C4-2B (cell line): Measurements from ENCODE around the gene LRRC28.

Source experiments
- H3K27ac ChIP-seq: fragments of 450-650 bp; 2 replicates; pipeline ENCODE4 v1.5.1; 2017
- ZFX ChIP-seq: fragments of 450-650 bp; IDR thresholded peaks from 2 replicates; pipeline ENCODE4 v1.6.1; 2017
- TF ChIP-seq, protein P1 (sequence below): fragments of 450-650 bp; conservative IDR thresholded peaks from 2 replicates; pipeline ENCODE4 v1.5.1; 2017; ENCODE audit warnings: mild to moderate bottlenecking

Gene LRRC28

DNA sequence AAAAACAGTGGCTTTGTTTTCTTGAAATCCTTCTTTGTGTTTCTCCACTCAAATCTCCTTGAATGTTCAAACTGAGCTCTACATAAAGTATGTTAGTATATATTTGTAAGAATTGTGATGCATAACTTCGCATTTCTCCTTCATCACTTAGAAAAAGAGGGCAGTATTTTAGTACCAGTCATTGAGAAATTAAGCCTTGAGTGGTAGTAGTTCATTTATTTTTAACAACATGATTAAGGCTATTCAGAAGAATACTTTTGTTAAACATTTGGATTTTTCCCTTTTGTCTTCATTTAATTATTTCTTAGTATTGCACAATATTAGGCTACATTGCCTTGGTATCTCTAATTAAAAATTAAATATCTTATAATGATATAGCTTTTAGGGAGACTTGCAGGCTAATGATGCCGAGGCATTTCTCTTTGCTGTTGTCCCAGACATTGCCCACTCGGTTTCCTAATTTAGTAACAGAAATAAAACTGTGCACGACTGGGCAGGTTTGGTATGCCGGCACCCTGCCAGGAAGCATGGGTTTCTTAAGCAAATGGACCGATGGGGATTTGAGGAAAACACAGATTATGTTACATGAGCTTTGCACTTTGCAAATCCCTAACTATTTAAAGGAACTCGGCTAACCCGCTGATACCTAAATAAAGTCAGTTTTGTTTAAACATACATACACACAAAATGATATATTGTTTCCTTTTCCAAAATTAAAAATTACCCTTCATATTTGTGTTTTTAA, 54.7 kb downstream of the LRRC28 start:
- TF ChIP-seq, protein P1, sequence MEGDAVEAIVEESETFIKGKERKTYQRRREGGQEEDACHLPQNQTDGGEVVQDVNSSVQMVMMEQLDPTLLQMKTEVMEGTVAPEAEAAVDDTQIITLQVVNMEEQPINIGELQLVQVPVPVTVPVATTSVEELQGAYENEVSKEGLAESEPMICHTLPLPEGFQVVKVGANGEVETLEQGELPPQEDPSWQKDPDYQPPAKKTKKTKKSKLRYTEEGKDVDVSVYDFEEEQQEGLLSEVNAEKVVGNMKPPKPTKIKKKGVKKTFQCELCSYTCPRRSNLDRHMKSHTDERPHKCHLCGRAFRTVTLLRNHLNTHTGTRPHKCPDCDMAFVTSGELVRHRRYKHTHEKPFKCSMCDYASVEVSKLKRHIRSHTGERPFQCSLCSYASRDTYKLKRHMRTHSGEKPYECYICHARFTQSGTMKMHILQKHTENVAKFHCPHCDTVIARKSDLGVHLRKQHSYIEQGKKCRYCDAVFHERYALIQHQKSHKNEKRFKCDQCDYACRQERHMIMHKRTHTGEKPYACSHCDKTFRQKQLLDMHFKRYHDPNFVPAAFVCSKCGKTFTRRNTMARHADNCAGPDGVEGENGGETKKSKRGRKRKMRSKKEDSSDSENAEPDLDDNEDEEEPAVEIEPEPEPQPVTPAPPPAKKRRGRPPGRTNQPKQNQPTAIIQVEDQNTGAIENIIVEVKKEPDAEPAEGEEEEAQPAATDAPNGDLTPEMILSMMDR = no peak
- TF ChIP-seq ZFX = no peak
- no peak overlapping the region for H3K27ac ChIP-seq

DNA sequence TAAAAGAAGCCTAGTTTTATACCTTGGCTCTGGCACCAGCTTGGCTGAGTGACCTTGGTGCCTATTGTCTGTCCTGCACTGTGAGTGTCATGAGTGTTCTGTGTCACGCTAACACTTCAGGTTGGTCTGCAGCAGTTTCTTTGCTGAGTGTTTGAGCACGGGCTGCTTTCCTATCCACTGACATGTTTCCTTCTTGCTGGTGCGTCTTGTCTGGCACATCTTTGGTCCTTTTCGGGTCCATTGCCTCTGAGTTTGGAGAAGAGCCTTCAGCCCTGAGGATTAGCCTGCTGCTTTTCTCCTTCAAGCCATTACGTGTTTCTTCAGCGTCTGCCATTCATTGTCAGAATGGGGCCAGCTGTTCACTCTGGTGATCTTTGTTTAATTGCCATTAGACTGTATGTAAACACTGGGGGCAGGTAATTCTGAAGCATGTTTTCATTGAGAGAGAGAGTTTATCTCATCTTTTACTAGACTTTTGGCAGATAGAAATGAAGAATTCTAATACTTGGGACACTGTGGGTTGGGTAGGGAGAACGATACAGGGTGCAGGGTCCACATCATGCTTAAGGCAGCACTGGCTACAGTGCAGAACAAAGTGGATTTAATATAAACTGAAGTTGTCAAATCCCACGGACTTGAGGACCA, 55.5 kb downstream of the LRRC28 start:
- no peak for TF ChIP-seq ZFX
- TF ChIP-seq, protein P1 = no peak
- H3K27ac ChIP-seq = no peak overlapping the region

DNA sequence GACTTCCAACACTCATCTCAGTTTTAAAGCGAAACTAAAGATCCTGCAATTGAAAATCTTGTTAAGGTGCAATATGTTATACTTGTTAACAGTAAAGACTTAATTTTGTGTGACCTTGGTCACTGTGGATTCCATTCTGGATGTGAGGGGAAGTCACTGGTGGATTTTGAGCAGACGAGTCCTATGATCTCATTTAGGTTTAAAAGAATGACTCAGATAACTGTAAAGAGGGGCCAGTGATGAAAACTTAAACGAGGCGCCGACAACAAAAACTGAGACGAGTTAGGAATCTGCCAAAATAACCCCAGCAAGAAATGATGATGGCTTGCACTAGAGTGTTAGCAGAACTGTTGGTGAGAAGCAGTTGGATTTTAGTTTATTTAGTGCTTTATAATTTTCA, 56.5 kb downstream of the LRRC28 start:
- H3K27ac ChIP-seq = no peak overlapping the region
- no peak for TF ChIP-seq ZFX
- TF ChIP-seq, protein P1 = no peak

DNA sequence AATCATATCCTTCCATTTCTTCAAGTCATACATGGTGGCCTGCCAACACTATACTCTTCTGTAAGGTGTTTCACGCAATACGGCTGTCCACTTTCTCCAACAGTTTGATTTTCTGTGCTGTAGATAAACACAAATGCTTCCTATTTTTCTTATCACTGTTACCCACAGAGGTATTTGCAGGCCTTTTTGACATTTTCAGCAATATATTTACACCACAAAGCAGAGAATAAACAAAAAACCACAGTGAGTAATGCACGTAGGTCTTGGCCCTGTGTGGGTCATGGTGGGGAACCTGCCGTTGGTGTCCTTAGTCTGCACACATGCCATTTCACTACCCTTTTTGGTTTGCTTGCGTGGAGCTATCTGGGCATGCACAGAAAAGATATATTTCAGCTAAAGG, 59.5 kb downstream of the LRRC28 start:
- no peak overlapping the region for H3K27ac ChIP-seq
- TF ChIP-seq, protein P1 = no peak
- TF ChIP-seq ZFX = no peak

DNA sequence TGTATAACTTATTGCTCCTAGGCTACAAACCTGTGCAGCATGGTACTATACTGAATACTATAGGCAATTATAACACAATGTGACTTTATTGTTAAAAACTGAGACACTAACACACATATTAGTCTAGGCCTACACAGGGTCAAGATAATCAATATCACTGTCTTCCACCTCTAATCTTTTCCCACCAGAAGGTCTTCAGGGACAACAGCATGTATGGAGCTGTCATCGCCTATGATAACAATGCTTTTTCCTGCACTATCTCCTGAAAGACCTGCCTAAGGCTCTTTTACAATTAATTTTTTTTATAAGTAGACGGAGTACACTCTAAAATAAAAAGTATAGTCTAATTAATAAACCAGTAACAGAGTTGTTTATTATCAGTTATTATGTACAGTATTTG, 60.9 kb downstream of the LRRC28 start:
- no peak for TF ChIP-seq ZFX
- TF ChIP-seq, protein P1 = no peak
- H3K27ac ChIP-seq = no peak overlapping the region

DNA sequence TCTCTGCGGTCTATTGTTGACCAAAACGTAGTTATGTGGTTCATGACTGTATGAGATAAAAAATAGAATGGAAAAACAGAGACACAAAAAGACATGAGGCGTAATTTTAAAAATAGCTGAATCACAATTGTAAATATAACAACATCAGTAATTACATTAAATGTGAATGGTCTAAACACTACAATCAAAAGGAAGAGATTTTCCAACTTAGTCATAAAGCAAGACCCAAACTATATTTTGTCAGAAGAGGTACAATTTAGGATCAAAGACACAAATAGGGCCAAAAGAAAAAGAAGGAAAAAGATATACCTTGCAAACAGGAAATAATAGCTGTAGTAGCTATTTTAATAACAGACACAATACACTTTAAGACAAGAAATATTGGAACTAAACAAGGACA, 61.5 kb downstream of the LRRC28 start:
- H3K27ac ChIP-seq = no peak overlapping the region
- no peak for TF ChIP-seq ZFX
- TF ChIP-seq, protein P1 = no peak

DNA sequence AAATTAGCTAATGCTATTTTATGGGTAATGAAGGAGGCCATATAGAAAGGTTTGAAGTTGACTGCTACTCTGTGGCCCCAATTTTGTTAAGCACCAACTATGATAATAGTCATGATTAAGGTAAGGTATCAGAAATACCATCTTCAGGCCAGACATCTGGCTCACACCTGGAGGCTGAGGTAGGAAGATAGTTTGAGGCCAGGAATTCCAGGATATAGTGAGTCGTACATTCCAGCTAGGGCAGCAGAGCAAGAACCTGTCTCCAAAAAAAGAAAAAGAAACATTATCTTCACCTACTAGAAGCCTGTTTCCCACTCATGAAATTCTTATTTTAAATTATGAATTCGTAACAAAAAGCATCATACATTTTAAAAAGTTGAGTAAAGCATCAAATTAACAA, 64.4 kb downstream of the LRRC28 start:
- no peak overlapping the region for H3K27ac ChIP-seq
- TF ChIP-seq ZFX = no peak
- TF ChIP-seq, protein P1 = no peak
